Trophoblast cell (in vitro differentiated cells and primary cell): ENCODE measurements around the gene ABCB9.

Experiments
- DNase-seq, 2 donors: peaks; one replicate each; pipeline ENCODE4 v3.0.0-alpha.2; 2016
- H2AFZ ChIP-seq: 2 replicates; pipeline ENCODE4 v1.6.1; 2013; ENCODE audit warnings: low read length, moderate library complexity, mild to moderate bottlenecking; ENCODE audit not compliant: insufficient read depth, poor library complexity
- H2AK5ac ChIP-seq: 2 replicates; pipeline ENCODE4 v1.6.1; 2013; ENCODE audit warnings: mild to moderate bottlenecking, low read length
- H2BK120ac ChIP-seq: 2 replicates; pipeline ENCODE4 v1.6.1; 2013; ENCODE audit warnings: low read length, mild to moderate bottlenecking, moderate library complexity; ENCODE audit not compliant: insufficient read depth, poor library complexity
- H2BK12ac ChIP-seq: 2 replicates; pipeline ENCODE4 v1.6.1; 2013; ENCODE audit warnings: mild to moderate bottlenecking, low read length, moderate library complexity
- H2BK5ac ChIP-seq: 2 replicates; pipeline ENCODE4 v1.6.1; 2013; ENCODE audit warnings: low read length, low read depth, moderate library complexity, mild to moderate bottlenecking; ENCODE audit not compliant: poor library complexity
- H3K14ac ChIP-seq: 2 replicates; pipeline ENCODE4 v1.6.1; 2013; ENCODE audit warnings: mild to moderate bottlenecking, low read length
- H3K18ac ChIP-seq: 2 replicates; pipeline ENCODE4 v1.6.1; 2013; ENCODE audit warnings: mild to moderate bottlenecking, low read length
- H3K23ac ChIP-seq: 2 replicates; pipeline ENCODE4 v1.6.1; 2013; ENCODE audit warnings: low read length
- H3K27ac ChIP-seq: 2 replicates; pipeline ENCODE4 v1.5.1; 2013; ENCODE audit warnings: low read depth, mild to moderate bottlenecking, inconsistent platforms, low read length, moderate library complexity
- H3K27me3 ChIP-seq: 2 replicates; pipeline ENCODE4 v1.6.1; 2013; ENCODE audit warnings: inconsistent platforms, mild to moderate bottlenecking, low read length, moderate library complexity; ENCODE audit not compliant: insufficient read depth
- H3K36me3 ChIP-seq, 2 experiments: 1 replicate in 1 of 2; 2 replicates in 1 of 2; pipeline ENCODE4 v1.6.1; 2013; ENCODE audit warnings: low read length in 2 of 2, mild to moderate bottlenecking in 2 of 2, moderate library complexity in 1 of 2; ENCODE audit not compliant: insufficient read depth in 2 of 2, control insufficient read depth in 1 of 2
- H3K4ac ChIP-seq: 2 replicates; pipeline ENCODE4 v1.6.1; 2013; ENCODE audit warnings: low read depth, mild to moderate bottlenecking, low read length, moderate library complexity
- H3K4me1 ChIP-seq, 2 experiments: 1 replicate in 1 of 2; 2 replicates in 1 of 2; pipeline ENCODE4 v1.6.1; 2013; ENCODE audit warnings: low read length in 2 of 2, mild to moderate bottlenecking in 2 of 2, moderate library complexity in 1 of 2; ENCODE audit not compliant: insufficient read depth in 2 of 2, control insufficient read depth in 1 of 2
- H3K4me2 ChIP-seq: 2 replicates; pipeline ENCODE4 v1.6.1; 2013; ENCODE audit warnings: inconsistent platforms, mild to moderate bottlenecking, low read length, moderate library complexity
- H3K4me3 ChIP-seq: 2 replicates; pipeline ENCODE4 v1.5.1; 2013; ENCODE audit warnings: mild to moderate bottlenecking, low read depth, low read length, inconsistent platforms
- H3K79me1 ChIP-seq: one replicate; pipeline ENCODE4 v1.6.1; 2013; ENCODE audit warnings: low read length
- H3K79me2 ChIP-seq: 2 replicates; pipeline ENCODE4 v1.6.1; 2013; ENCODE audit warnings: low read length, mild to moderate bottlenecking; ENCODE audit not compliant: control insufficient read depth, insufficient read depth, poor library complexity
- H3K9ac ChIP-seq: 2 replicates; pipeline ENCODE4 v1.6.1; 2013; ENCODE audit warnings: mild to moderate bottlenecking, low read length
- H3K9me3 ChIP-seq: 2 replicates; pipeline ENCODE4 v1.6.1; 2013; ENCODE audit warnings: low read depth, mild to moderate bottlenecking, control low read depth, inconsistent platforms, low read length; ENCODE audit not compliant: insufficient read depth
- H4K12ac ChIP-seq: 2 replicates; pipeline ENCODE4 v1.6.1; 2013; ENCODE audit warnings: low read depth, mild to moderate bottlenecking, low read length, moderate library complexity
- H4K8ac ChIP-seq: 2 replicates; pipeline ENCODE4 v1.6.1; 2013; ENCODE audit warnings: low read depth, mild to moderate bottlenecking, low read length, moderate library complexity
- H4K91ac ChIP-seq: one replicate; pipeline ENCODE4 v1.6.1; 2013; ENCODE audit warnings: low read depth, mild to moderate bottlenecking, low read length, moderate library complexity
- WGBS: extraction: QIAGEN DNeasy Blood & Tissue Kit; methylation state at CpG from one replicate; pipeline ENCODE4 v1.1.7; 2013; ENCODE audit warnings: missing lambda C conversion rate; ENCODE audit not compliant: insufficient read length, insufficient coverage; ENCODE audit errors: extremely low coverage; 5-methylcytosine and 5-hydroxymethylcytosine counted together

Gene ABCB9

DNA sequence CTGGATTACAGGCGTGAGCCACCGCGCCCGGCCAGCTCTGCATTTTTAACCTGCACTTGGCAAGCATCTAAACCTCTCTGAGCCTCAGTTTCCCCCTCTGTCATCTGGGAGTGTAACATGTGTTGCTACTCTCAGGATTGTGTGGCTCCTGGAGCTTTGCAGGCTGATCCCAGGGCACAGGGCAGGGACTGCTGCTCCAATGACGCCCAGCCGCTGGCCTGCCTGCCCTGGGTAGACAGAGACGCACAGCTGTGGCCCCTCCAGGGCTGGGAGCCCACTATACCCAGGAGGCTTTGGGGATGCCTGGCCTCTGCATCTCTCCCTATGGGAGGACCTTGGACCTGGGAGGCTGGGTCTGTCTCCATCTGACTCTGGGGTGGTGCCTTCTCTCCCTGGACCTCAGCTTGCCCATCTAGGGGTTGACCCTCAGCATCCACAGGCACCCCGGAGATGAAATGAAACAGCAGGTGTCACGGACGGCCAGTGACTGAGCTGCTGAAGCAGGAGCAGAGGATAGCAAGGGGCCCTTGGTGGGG, 27.9 kb upstream of the ABCB9 start:
- H3K36me3 ChIP-seq: peaks cover 0 to 2% of the 10 kb centered on the region in 2 experiments
- WGBS: no CpG with 5 or more reads among the region's 10 CpGs
- no peak for DNase-seq

DNA sequence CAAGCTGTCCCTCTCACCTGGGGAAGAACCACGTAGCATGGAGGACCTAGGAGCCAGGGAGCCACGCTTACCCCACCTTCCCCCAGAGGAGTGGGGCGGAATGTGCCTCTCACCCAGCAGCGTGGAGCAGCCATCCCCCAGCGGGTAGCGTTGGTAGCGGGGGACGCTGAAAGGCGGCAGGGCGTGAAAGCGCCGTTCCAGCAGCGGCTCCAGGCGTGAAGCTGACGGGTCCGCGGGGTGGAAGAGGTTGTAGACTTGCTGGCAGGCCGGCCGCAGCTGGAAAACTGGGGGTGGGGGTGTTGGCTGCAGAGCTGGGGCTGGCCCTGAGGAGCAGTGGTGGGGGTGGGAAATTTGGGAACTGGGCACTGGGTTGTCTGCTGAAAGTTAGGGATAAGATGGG, 26.1 kb upstream of the ABCB9 start:
- Histone ChIP-seq H3K4me2 (no peak overlapping the region), H3K4me3 (no peak overlapping the region), H3K14ac (no peak overlapping the region), H3K79me1 (no peaks in the 10 kb centered on the region), H3K18ac (no peak overlapping the region), H4K91ac (no peak overlapping the region), H3K27ac (no peak overlapping the region), H3K27me3 (no peaks in the 10 kb centered on the region), H4K12ac (no peak overlapping the region), H3K4me1 (peaks cover 2 to 4% of the 10 kb centered on the region in 2 experiments), H3K9me3 (no peaks in the 10 kb centered on the region), H2BK120ac (no peak overlapping the region), H2AK5ac (no peak overlapping the region), H2AFZ (no peak overlapping the region), H4K8ac (no peak overlapping the region), H3K23ac (no peak overlapping the region), H3K4ac (no peak overlapping the region), H2BK5ac (no peak overlapping the region), H3K9ac (no peak overlapping the region), H3K79me2 (no peaks in the 10 kb centered on the region), H3K36me3 (peaks cover 0 to 2% of the 10 kb centered on the region in 2 experiments), H2BK12ac (no peak overlapping the region)
- DNase-seq: no peak
- no CpG with 5 or more reads among the region's 19 CpGs for WGBS

More for the DNA sequence above, 27.9 kb upstream of the ABCB9 start:
- H2BK12ac ChIP-seq: no peak overlapping the region
- no peak overlapping the region for H2BK120ac ChIP-seq
- H3K27me3 ChIP-seq: no peaks in the 10 kb centered on the region
- H3K4me2 ChIP-seq: no peak overlapping the region
- no peaks in the 10 kb centered on the region for H3K9me3 ChIP-seq
- H3K4ac ChIP-seq: no peak overlapping the region
- no peak overlapping the region for H3K23ac ChIP-seq
- no peak overlapping the region for H3K9ac ChIP-seq
- H3K79me1 ChIP-seq: no peaks in the 10 kb centered on the region
- no peak overlapping the region for H3K4me3 ChIP-seq
- no peak overlapping the region for H4K8ac ChIP-seq
- no peak overlapping the region for H4K91ac ChIP-seq
- H3K27ac ChIP-seq: no peak overlapping the region
- H3K4me1 ChIP-seq: peaks cover 2 to 4% of the 10 kb centered on the region in 2 experiments
- no peak overlapping the region for H3K14ac ChIP-seq
- no peaks in the 10 kb centered on the region for H3K79me2 ChIP-seq
- no peak overlapping the region for H2AK5ac ChIP-seq
- no peak overlapping the region for H2BK5ac ChIP-seq
- H2AFZ ChIP-seq: no peak overlapping the region
- H4K12ac ChIP-seq: no peak overlapping the region
- no peak overlapping the region for H3K18ac ChIP-seq

DNA sequence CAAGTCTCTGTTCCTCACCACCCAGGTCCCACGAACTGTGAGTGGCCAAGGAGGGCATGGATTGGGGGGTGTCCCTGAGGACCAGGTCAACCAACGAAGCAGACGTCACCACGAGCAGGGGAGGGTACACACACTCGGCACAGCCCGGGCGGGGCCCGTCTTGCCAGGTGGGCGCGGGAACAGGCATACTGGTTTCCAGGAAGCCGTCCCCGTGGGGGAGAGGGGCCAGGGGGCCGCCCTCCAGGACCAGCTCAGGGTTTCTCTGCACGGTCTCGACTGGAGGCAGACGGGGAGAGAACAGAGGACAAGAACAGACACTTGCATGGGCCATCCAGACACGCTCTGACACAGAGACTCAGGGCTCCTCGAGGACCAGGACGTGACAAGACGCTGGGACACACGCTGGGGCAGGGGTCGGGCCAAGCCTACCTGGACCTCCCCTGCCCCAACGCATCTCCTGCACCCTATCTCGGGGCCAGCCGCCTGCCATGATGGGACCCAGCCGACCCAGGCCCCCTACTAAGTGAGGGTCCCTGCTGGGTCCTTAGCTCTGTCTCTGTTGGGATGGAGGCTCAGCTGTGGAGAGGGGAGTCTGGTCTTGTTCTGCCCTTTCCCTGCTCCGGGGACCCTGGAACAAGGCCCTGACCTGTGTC, 25.5 kb upstream of the ABCB9 start:
- H3K14ac ChIP-seq: no peak overlapping the region
- H2AK5ac ChIP-seq: no peak overlapping the region
- no peak overlapping the region for H4K12ac ChIP-seq
- H3K27me3 ChIP-seq: no peaks in the 10 kb centered on the region
- no peak overlapping the region for H3K4me3 ChIP-seq
- H3K4me1 ChIP-seq: peaks cover 2 to 4% of the 10 kb centered on the region in 2 experiments
- no peak for DNase-seq
- no peak overlapping the region for H3K9ac ChIP-seq
- H3K23ac ChIP-seq: no peak overlapping the region
- no peaks in the 10 kb centered on the region for H3K79me2 ChIP-seq
- H2BK120ac ChIP-seq: no peak overlapping the region
- H4K8ac ChIP-seq: no peak overlapping the region
- no peak overlapping the region for H3K4me2 ChIP-seq
- H3K36me3 ChIP-seq: peaks cover 0 to under 1% of the 10 kb centered on the region in 2 experiments
- H3K27ac ChIP-seq: no peak overlapping the region
- WGBS: no CpG with 5 or more reads among the region's 27 CpGs
- no peaks in the 10 kb centered on the region for H3K79me1 ChIP-seq
- H3K4ac ChIP-seq: no peak overlapping the region
- H2BK5ac ChIP-seq: no peak overlapping the region
- no peak overlapping the region for H2BK12ac ChIP-seq
- H3K18ac ChIP-seq: no peak overlapping the region
- H4K91ac ChIP-seq: no peak overlapping the region
- H2AFZ ChIP-seq: no peak overlapping the region
- H3K9me3 ChIP-seq: no peaks in the 10 kb centered on the region

DNA sequence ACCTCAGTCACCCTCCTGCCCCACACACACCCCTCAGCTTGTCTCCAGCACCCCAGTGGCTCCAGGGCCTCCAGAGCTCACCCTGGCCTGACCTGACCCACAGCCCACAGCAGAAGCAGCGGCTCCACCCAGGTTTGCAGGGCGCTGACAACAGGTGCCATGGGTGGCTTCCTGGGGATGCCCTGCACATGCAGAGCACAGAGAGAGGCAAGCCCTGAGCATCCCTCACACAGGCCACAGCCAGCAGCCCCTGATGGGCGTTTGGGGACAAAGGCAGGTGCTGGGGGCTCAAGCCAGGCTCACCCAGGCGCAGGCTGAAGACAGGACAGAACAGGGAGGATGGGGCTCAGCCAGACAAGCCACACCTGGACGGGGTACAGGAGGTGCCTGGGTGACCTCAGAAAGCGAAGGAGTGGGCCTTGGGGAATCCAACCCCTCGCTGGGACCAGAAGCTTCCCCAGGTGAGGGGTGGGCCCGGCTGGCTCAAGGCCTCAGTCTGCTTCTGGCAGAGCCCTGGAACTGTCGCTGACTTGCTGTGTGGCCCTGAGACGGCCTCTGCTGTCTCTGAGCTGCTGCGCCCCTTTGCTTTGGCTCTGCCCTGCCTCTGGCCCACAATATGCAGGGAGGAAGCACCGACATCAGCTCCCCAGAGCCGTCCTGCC, 24.8 kb upstream of the ABCB9 start:
- H3K79me1 ChIP-seq: no peaks in the 10 kb centered on the region

More for the DNA sequence above, 24.8 kb upstream of the ABCB9 start:
- no peak for DNase-seq
- no peak overlapping the region for H2BK5ac ChIP-seq
- no peaks in the 10 kb centered on the region for H3K79me2 ChIP-seq
- no peak overlapping the region for H2BK12ac ChIP-seq
- H4K12ac ChIP-seq: no peak overlapping the region
- H2AK5ac ChIP-seq: no peak overlapping the region
- no peak overlapping the region for H3K4ac ChIP-seq
- no peak overlapping the region for H3K4me3 ChIP-seq
- H3K4me2 ChIP-seq: no peak overlapping the region
- H2BK120ac ChIP-seq: no peak overlapping the region
- H3K14ac ChIP-seq: no peak overlapping the region
- no peak overlapping the region for H3K18ac ChIP-seq
- H3K9ac ChIP-seq: no peak overlapping the region
- no peak overlapping the region for H3K27ac ChIP-seq
- no peak overlapping the region for H4K91ac ChIP-seq
- H3K23ac ChIP-seq: no peak overlapping the region
- WGBS: no CpG with 5 or more reads among the region's 13 CpGs
- H2AFZ ChIP-seq: no peak overlapping the region
- H3K4me1 ChIP-seq: no peaks in the 10 kb centered on the region
- no peaks in the 10 kb centered on the region for H3K27me3 ChIP-seq
- H3K36me3 ChIP-seq: no peaks in the 10 kb centered on the region
- H4K8ac ChIP-seq: no peak overlapping the region
- H3K9me3 ChIP-seq: no peaks in the 10 kb centered on the region
